HG02571 (cell line): ENCODE data around the gene TMEM127.
A peak's percentile ranks its signal among the peaks of the same experiment; 100 is the strongest.
"Not testable (repeated sequence)": the region's sequence is repeated elsewhere in the genome, so short reads cannot be mapped to it uniquely, and the experiment has no call there.

ENCODE experiments used
- ATAC-seq: cut with Tn5 transposase; IDR thresholded peaks from one replicate; pipeline ENCODE4 v1.9.1; 2021; ENCODE audit warnings: mild to moderate bottlenecking, moderate library complexity; ENCODE audit not compliant: unreplicated experiment

The TMEM127 gene

GRCh38 chr2:96265840-96266679 lies at the start of gene TMEM127, which contains the start of gene CIAO1:
TMEM127 (minus strand) TSS chr2:96265997; CDS start chr2:96265381, 616 bp downstream.
CIAO1 (plus strand) TSS chr2:96266225; CDS start chr2:96266351, 126 bp downstream.
- ATAC-seq, result peak; percentile 90

- no peak for ATAC-seq
Measured at GRCh38 chr2:96315005-96315399, 49.2 kb upstream of the TMEM127 start.

GRCh38 chr2:96308248-96308647 lies 42.5 kb upstream of the TMEM127 start:
- no peak for ATAC-seq

- ATAC-seq, result no peak
Measured at GRCh38 chr2:96306370-96306769, 40.6 kb upstream of the TMEM127 start.

DNA sequence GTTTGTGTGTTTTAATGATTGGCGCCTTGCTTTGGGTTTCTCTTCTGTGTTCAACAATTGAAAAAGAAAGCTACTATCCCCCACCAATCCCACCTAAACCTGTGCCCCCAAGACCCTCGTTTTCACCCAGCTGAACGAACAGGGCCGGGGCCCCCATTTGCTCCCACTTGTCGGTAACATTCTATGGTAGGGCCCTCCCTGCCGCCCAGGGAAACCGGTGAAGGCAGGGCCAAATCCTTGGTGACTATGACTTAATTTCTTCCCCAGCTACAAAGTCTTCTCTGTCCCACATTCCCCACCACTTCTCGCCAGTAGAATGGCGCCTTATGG lies 40.1 kb upstream of the TMEM127 start:
- no peak for ATAC-seq

DNA sequence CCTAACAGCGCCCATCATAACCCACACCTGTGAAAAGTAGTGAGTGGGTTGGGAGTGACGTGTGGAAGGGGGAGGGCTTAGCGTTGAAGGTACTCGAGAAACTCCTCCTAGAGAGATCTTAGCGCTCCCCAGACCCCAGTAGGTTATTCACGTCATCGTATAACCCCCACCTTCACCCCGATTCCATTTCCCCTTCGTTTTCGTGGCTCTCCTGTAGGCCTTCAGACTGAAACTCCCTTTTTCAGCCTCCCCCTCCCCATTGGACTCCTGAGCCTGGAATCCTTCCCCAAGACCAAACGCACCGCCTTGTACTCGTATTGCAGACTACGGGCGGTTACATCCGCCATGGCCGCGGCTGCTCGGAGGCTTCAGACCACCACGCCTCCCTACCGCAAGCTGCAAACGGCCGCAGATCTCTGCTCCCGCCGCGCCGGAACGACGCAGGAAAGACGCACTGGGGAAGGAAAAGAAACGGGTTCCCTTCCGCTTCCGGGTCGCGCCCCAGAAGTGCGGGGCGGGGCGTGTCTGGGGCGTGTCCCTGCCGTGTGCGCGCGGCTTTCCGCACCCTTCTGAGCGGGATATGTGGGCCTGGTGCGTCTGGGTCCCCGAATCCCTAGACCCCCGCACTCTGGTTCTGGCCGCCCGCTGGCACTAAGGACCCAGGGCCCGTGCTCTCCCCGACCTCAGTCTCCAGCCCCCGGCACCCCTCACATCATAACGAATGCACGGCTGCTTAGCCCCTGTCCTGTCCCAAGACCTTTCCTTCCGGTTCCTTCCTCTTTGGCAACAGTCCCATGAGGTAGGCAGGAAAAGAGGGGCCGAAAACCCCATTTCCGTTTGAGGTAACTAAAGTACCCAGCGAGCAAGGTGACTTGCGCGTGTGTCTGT lies 39.5 kb upstream of the TMEM127 start, which contains the start of gene SNRNP200:
SNRNP200 (minus strand) TSS at position 456 of the 888 bp plus-strand sequence; CDS start at position 347, 109 bp downstream.
- ATAC-seq, result peak; percentile 88

DNA sequence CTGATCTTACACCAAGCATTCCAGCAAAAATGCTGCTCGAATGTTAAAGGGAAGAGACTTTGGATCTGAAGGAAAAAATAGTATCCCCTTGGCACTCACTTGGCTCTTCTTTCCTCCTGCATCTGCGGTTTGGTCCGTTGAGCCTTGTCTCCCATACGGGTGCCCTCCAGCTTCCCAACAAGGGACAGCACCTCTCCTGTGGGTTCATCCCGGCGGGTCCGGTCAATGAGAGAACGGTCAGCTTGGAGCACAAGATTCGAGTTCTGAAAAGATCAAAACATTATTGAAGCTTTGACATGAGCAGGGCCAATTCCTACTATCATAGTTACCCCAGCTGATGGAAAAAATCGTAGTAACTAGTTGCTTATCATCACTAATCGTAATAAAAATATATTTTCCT lies 38.8 kb upstream of the TMEM127 start:
- ATAC-seq, result no peak

- no peak for ATAC-seq
Measured at GRCh38 chr2:96301865-96302264, 36.1 kb upstream of the TMEM127 start.

GRCh38 chr2:96296925-96297324 lies 31.1 kb upstream of the TMEM127 start:
- ATAC-seq, result no peak

DNA sequence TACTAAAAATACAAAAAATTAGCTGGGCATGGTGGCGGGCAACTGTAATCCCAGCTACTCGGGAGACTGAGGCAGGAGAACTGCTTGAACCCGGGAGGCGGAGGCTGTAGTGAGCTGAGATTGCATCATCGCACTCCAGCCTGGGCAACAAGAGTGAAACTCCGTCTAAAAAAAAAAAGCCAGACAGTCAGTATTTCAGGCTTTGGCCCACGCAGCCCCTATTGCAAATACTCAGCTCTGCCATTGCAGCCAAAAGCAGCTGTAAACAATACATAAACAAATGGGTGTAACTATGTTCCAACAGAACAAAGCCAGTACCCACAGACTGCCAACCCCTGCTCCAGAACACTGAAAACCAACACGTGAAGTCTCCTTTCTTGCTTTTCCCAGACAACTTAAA lies 28.5 kb upstream of the TMEM127 start:
- not testable (repeated sequence) for ATAC-seq

- no peak for ATAC-seq
Measured at GRCh38 chr2:96291751-96292150, 26.0 kb upstream of the TMEM127 start.

DNA sequence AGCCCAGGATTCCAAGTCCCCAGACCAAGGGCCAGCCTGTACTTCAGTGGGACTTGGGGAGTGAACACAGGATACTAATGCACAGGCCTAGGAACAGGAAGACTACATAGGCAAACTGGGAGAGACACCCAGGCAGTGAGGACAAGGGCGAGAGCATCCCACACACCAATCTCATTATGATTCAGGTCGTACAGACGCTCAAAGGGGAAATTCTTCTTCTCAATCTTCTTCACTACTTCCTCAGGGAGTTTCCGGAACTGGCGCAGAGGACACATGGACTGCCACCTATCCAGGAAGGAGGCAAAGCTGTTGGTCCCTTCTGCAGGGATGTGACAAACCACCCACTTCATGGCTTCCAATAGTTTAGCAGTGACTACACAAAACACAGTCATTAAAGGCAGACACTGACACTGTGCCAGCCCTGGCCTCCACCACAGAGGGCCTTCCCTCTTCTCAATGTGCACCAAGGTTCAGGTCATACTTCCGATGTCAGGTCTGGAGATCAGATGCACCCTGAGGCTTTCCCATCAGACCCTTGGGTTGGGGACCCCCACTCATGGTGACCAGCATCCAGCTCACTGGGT lies 21.6 kb upstream of the TMEM127 start:
- ATAC-seq, result no peak

- ATAC-seq, result no peak
Measured at GRCh38 chr2:96276787-96277499, 11.1 kb upstream of the TMEM127 start.

DNA sequence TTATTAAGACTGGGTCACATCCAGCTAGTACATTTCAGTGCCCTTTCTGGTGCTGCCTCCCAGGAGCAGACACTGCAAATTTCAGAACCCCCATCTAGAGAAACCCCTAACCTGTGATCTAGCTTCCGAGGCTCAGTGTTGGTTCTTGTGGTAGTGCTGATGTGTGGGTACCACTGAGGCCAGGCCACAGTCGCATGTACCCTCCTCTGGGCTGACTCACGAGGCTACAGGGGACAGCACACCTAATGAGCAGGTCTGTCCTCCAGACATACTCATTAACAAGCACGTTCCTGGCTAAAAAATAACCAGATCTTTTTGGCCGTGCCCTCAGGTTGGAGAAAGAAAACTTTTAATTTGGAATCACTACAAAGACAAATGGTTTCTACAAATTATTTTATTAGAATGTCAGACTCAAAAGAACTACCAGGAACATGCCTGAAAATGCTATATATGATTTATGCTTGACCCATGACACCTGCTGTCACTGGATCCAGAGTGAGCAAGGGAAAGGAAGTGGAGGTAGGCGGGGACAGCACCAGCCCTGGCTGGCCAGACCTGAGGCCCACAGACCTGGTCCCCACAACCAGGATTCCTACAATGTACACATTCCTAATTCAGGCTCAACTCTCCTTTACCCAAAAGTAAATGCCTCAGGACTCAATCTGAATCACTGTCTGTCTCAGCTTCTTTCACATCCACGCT lies 8.7 kb upstream of the TMEM127 start:
- no peak for ATAC-seq

GRCh38 chr2:96273763-96274162 lies 8.0 kb upstream of the TMEM127 start:
- no peak for ATAC-seq

DNA sequence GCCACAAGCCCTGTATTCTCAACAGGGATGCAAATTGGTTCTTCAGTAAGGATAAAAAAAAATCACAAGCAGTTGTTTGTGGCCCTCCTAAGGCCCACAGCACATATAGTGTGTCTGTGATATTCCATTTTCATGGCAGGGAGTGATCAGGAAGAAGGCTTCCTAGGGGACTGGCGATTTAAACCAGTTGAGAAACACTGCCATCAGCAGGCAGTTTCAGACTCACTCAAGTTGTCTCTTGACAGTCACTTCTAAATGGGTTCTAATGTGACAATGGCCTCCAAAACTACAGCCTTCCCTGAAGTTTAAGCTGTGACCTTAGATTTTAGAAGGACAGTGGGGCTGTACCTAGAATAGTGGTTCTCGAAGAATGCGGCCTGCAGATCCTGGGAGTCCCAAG lies 6.2 kb upstream of the TMEM127 start:
- no peak for ATAC-seq

- no peak for ATAC-seq
Measured at GRCh38 chr2:96267159-96267971, 1.6 kb upstream of the TMEM127 start.

- peak; percentile 10 for ATAC-seq
Measured at GRCh38 chr2:96265349-96265839, 403 bp downstream of the TMEM127 start.
